ENCODE measurements around the gene NKPD1.

- no peak for TF ChIP-seq POLR2AphosphoS5 (IDR thresholded peaks at IDR 0.05)
- TF ChIP-seq CTCF (IDR thresholded peaks at IDR 0.05): no peak
- no peak for TF ChIP-seq POLR2A (IDR thresholded peaks at IDR 0.05)
These were observed 47.2 kb downstream of the NKPD1 start for GRCh38 chr19:45113628-45114027.

All from breast epithelium (tissue), 3 donors.